Gastrocnemius medialis (tissue), 4 donors: ENCODE results near the gene TENT5A. TPM values are rescaled to one million over a fixed set of nuclear protein-coding genes. Genes with fewer than 3 reads are reported as not detected.

Experiments
- ATAC-seq, 2 donors: fragments of 150-250 bp; one replicate each; pipeline ENCODE4 v1.9.1; 2016
- DNase-seq, 2 donors: peaks; one replicate each; pipeline ENCODE4 v3.0.0-alpha.2; 2019
- H3K27ac ChIP-seq, 4 donors: fragments of 200-600 bp; sonication (generic); 1 replicate in 1 of 4; 2 replicates in 3 of 4; pipeline ENCODE4 v1.5.1; 2016 to 2018; ENCODE audit warnings: mild to moderate bottlenecking in 2 of 4, moderate library complexity in 1 of 4
- H3K27me3 ChIP-seq, 3 donors: fragments of 200-600 bp; sonication (generic) in 2 of 3; 1 replicate in 1 of 3; 2 replicates in 2 of 3; pipeline versions ENCODE4 v1.5.1 to v1.6.0; 2016 to 2019; ENCODE audit warnings: mild to moderate bottlenecking in 1 of 3, moderate library complexity in 1 of 3
- H3K36me3 ChIP-seq, 2 donors: fragments of 200-600 bp; sonication (generic) in 1 of 2; one replicate each; pipeline ENCODE4 v1.5.1; 2017 to 2018
- H3K4me1 ChIP-seq, 2 donors: fragments of 200-600 bp; sonication (generic) in 1 of 2; one replicate each; pipeline ENCODE4 v1.5.1; 2016 to 2017; ENCODE audit warnings: mild to moderate bottlenecking in 2 of 2
- H3K4me3 ChIP-seq, 4 donors: fragments of 200-600 bp; sonication (generic) in 3 of 4; 1 replicate in 1 of 4; 2 replicates in 3 of 4; pipeline ENCODE4 v1.5.1; 2016 to 2019; ENCODE audit warnings: mild to moderate bottlenecking in 2 of 4
- H3K9me3 ChIP-seq, 3 donors: fragments of 200-600 bp; sonication (generic) in 2 of 3; 1 replicate in 1 of 3; 2 replicates in 2 of 3; pipeline ENCODE4 v1.5.1; 2016 to 2019
- POLR2A ChIP-seq, 2 donors: fragments of 450-650 bp; IDR thresholded peaks; one replicate each; pipeline ENCODE4 v1.6.1; 2017; ENCODE audit warnings: antibody characterized with exemption in 2 of 2, mild to moderate bottlenecking in 2 of 2, moderate library complexity in 2 of 2
- in situ Hi-C, 4 donors: fragments of 200-750 bp; cut with MboI; loops; one replicate each; pipeline versions ENCODE4 v1.15.0 to v1.8.0; 2017; ENCODE audit warnings: low sequenced_read_pairs in 4 of 4
- intact Hi-C: fragments of 100-400 bp; cut with DNase I; formaldehyde crosslinking; loops from one replicate; pipeline ENCODE4 v1.15.1; 2023; ENCODE audit warnings: low total_unique reads
- total RNA-seq, 4 donors: library from RNA; depleted of rRNA; stranded (reverse); fragments of >200 nt; gene quantifications; one replicate each; pipeline versions ENCODE4 v1.1.0 to v1.2.3, GENCODE V29; 2016
- TF ChIP-seq, protein P1 (sequence below), 5 experiments: fragments of 450-650 bp in 3 of 5; fragments of 200-600 bp in 2 of 5; sonication (generic) in 2 of 5; IDR thresholded peaks in 4 of 5; conservative IDR thresholded peaks in 1 of 5; 1 replicate in 4 of 5; 2 replicates in 1 of 5; pipeline ENCODE4 v1.5.1; 2016 to 2019; ENCODE audit warnings: antibody characterized with exemption in 5 of 5, mild to moderate bottlenecking in 3 of 5, moderate library complexity in 3 of 5

The TENT5A gene
- total RNA-seq, 4 donors from 2014 or later: 2.4 to 3.1 (median 2.8) TPM

DNA sequence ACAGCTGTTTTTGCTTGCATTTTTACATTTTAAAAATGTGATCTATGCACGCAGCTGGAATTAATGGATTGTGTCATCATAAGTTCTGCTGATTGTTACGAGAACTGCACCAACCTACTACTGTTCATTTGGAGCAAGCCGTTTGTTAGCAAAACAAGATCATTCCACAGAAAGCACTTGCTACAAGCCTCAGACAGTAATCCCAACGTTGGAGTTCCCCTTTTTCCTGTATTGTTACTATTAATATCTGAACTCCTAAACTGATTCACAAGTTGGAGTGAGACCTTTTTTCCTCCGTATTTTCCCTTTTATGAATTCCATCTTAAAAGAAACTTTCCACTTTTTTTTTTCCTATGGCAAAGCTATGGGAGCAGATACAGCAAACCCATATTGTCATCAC, 3.5 kb downstream of the TENT5A start:
- Histone ChIP-seq H3K4me3 (peak overlapping the region; percentile 0 to 93 (median 45)), H3K4me1 (peaks cover 38 to 47% of the 10 kb centered on the region in 2 donors), H3K9me3 (no peaks in the 10 kb centered on the region), H3K27ac (peak overlapping the region; percentile 89 to 95 (median 94)), H3K36me3 (no peaks in the 10 kb centered on the region), H3K27me3 (no peaks in the 10 kb centered on the region)
- intact Hi-C loops (no loop called here), in situ Hi-C loops (no loop called here)
- ATAC-seq: no peak
- DNase-seq: no peak
- TF ChIP-seq, protein P1, sequence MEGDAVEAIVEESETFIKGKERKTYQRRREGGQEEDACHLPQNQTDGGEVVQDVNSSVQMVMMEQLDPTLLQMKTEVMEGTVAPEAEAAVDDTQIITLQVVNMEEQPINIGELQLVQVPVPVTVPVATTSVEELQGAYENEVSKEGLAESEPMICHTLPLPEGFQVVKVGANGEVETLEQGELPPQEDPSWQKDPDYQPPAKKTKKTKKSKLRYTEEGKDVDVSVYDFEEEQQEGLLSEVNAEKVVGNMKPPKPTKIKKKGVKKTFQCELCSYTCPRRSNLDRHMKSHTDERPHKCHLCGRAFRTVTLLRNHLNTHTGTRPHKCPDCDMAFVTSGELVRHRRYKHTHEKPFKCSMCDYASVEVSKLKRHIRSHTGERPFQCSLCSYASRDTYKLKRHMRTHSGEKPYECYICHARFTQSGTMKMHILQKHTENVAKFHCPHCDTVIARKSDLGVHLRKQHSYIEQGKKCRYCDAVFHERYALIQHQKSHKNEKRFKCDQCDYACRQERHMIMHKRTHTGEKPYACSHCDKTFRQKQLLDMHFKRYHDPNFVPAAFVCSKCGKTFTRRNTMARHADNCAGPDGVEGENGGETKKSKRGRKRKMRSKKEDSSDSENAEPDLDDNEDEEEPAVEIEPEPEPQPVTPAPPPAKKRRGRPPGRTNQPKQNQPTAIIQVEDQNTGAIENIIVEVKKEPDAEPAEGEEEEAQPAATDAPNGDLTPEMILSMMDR (IDR thresholded peaks at IDR 0.05 in 4 of 5, conservative IDR thresholded peaks at IDR 0.05 in 1 of 5): no peak
- TF ChIP-seq POLR2A (IDR thresholded peaks at IDR 0.05): no peak

DNA sequence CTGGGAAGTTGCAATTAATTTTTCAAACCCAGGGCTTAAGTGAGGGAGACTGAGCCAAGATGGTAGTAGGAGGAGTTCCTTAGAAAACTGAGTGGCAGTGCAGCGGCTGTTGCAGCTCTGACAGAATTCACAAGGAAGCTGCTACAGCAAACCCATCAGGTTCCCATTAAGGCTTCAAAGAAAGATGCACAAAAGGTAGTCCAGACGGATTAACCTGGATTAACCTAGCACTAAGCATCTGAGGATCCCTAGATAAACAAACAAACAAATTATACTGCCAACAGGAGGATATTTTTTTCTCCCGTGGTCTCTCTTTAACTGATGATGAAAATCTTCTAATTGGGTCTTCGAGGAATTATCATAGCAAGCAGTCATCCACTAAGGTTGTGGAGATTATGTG, 5.2 kb downstream of the TENT5A start:
- in situ Hi-C loops: no loop called here
- TF ChIP-seq POLR2A (IDR thresholded peaks at IDR 0.05): no peak
- TF ChIP-seq, protein P1 (IDR thresholded peaks at IDR 0.05 in 4 of 5, conservative IDR thresholded peaks at IDR 0.05 in 1 of 5): no peak
- Histone ChIP-seq H3K4me3 (no peak overlapping the region), H3K9me3 (no peaks in the 10 kb centered on the region), H3K27ac (peak overlapping the region in 2 of 4 donors; percentile 5 to 31), H3K27me3 (no peaks in the 10 kb centered on the region), H3K4me1 (peaks cover 35 to 47% of the 10 kb centered on the region in 2 donors), H3K36me3 (no peaks in the 10 kb centered on the region)
- DNase-seq (no peak), ATAC-seq (no peak)
- intact Hi-C loops: no loop called here

DNA sequence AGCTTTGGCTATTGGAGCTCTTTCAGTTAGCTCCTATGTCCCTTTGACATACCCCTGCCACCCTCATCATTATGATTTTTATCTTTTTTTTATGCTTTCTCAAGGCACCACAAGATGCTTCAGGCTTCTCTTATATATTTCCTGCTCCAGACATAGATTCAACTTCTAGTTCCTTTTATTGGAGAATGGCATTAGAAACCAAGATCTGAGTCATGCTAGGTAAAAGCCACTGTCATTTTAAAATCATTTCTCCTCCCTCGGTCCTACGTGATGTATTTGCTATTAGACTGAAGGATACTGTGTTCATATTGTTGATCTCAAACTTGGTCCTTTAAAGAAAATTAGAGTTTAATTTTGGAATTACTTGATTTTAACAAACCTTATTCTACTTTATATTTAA, 8.3 kb downstream of the TENT5A start:
- Histone ChIP-seq H3K27ac (no peak overlapping the region), H3K4me1 (peaks cover 14 to 30% of the 10 kb centered on the region in 2 donors)

DNA sequence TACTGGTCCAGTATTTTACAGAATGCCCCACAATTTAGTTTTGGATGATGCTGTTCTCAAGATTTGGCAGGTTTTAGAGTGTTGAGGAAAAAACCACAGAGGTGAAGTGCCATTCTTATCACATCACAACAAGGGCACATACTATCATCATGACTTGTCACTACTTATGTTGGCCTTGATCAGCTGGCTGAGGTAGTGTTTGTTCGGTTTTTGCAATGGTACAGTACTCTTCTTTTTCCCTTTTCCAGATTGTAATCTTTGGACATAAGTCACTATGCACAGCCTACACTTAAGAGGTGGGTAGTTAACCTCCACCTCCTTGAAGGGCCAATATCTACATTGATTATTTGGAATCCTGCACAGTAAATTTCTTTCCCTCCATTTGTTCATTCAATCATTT, 8.8 kb downstream of the TENT5A start:
- no peak for ATAC-seq
- peaks cover 11 to 25% of the 10 kb centered on the region in 2 donors for H3K4me1 ChIP-seq

More for the DNA sequence above, 8.3 kb downstream of the TENT5A start:
- H3K4me3 ChIP-seq: no peak overlapping the region
- no peak for DNase-seq
- intact Hi-C loops: no loop called here
- no peaks in the 10 kb centered on the region for H3K9me3 ChIP-seq
- H3K27me3 ChIP-seq: no peaks in the 10 kb centered on the region
- H3K36me3 ChIP-seq: no peaks in the 10 kb centered on the region
- no peak for ATAC-seq
- TF ChIP-seq, protein P1 (IDR thresholded peaks at IDR 0.05 in 4 of 5, conservative IDR thresholded peaks at IDR 0.05 in 1 of 5): no peak
- no peak for TF ChIP-seq POLR2A (IDR thresholded peaks at IDR 0.05)
- in situ Hi-C loops: no loop called here

More for the DNA sequence above, 8.8 kb downstream of the TENT5A start:
- no peak for TF ChIP-seq POLR2A (IDR thresholded peaks at IDR 0.05)
- TF ChIP-seq, protein P1 (IDR thresholded peaks at IDR 0.05 in 4 of 5, conservative IDR thresholded peaks at IDR 0.05 in 1 of 5): no peak
- no peak overlapping the region for H3K4me3 ChIP-seq
- in situ Hi-C loops: no loop called here
- H3K9me3 ChIP-seq: no peaks in the 10 kb centered on the region
- no peaks in the 10 kb centered on the region for H3K36me3 ChIP-seq
- intact Hi-C loops: no loop called here
- no peak for DNase-seq
- H3K27me3 ChIP-seq: no peaks in the 10 kb centered on the region
- H3K27ac ChIP-seq: no peak overlapping the region
